Esophagus squamous epithelium (tissue), 5 donors: ENCODE data around the gene TMEM95. TPM values are rescaled to one million over a fixed set of nuclear protein-coding genes. Genes with fewer than 3 reads are reported as not detected.

Experiments
- DNase-seq: peaks from one replicate; lab custom pipeline; 2025; lab: John Stamatoyannopoulos, UW
- H3K27ac ChIP-seq, 4 donors: fragments of 200-600 bp; sonication (generic); one replicate each; pipeline ENCODE4 v1.5.1; 2016 to 2019; ENCODE audit warnings: mild to moderate bottlenecking in 1 of 4
- H3K27me3 ChIP-seq, 4 donors: fragments of 200-600 bp; sonication (generic); 1 replicate in 3 of 4; 2 replicates in 1 of 4; pipeline versions ENCODE4 v1.5.1 to v1.6.0; 2017 to 2021; ENCODE audit warnings: antibody characterized with exemption in 1 of 4
- H3K36me3 ChIP-seq, 3 donors: fragments of 200-600 bp; sonication (generic); one replicate each; pipeline ENCODE4 v1.5.1; 2016 to 2019
- H3K4me1 ChIP-seq, 3 donors: fragments of 200-600 bp; sonication (generic); one replicate each; pipeline ENCODE4 v1.5.1; 2017 to 2019
- H3K4me3 ChIP-seq, 4 donors: fragments of 200-600 bp; sonication (generic); 1 replicate in 3 of 4; 2 replicates in 1 of 4; pipeline ENCODE4 v1.5.1; 2016 to 2019; ENCODE audit warnings: mild to moderate bottlenecking in 2 of 4, moderate library complexity in 1 of 4
- H3K9me3 ChIP-seq, 3 donors: fragments of 200-600 bp; sonication (generic); one replicate each; pipeline ENCODE4 v1.5.1; 2016 to 2019
- POLR2A ChIP-seq, 4 donors: fragments of 450-650 bp; IDR thresholded peaks; one replicate each; pipeline ENCODE4 v1.6.1; 2017; ENCODE audit warnings: antibody characterized with exemption in 4 of 4, mild to moderate bottlenecking in 4 of 4, moderate library complexity in 3 of 4
- WGBS, 2 donors: methylation state at CpG; one replicate each; pipeline ENCODE4 v1.1.5; 2018; 5-methylcytosine and 5-hydroxymethylcytosine counted together
- intact Hi-C: fragments of 100-400 bp; cut with DNase I; formaldehyde crosslinking; loops from one replicate; pipeline ENCODE4 v1.15.0; 2022
- total RNA-seq, 4 donors: library from RNA; depleted of rRNA; stranded (reverse); fragments of >200 nt; gene quantifications; one replicate each; pipeline ENCODE4 v1.1.0, GENCODE V29; 2016
- TF ChIP-seq, protein P1 (sequence below), 6 experiments: fragments of 450-650 bp in 4 of 6; fragments of 200-600 bp in 2 of 6; sonication (generic) in 2 of 6; IDR thresholded peaks; one replicate each; pipeline ENCODE4 v1.5.1; 2016 to 2019; ENCODE audit warnings: antibody characterized with exemption in 6 of 6, mild to moderate bottlenecking in 4 of 6, moderate library complexity in 4 of 6
- donor health status: DM: yes; HTN: yes; CAD: no.

Gene TMEM95, protein sequence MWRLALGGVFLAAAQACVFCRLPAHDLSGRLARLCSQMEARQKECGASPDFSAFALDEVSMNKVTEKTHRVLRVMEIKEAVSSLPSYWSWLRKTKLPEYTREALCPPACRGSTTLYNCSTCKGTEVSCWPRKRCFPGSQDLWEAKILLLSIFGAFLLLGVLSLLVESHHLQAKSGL
- total RNA-seq, result not detected

- H3K36me3 ChIP-seq, result no peaks in the 10 kb centered on the region
- no CpG with 5 or more reads among the region's 10 CpGs for WGBS, 2 donors
- TF ChIP-seq, protein P1, sequence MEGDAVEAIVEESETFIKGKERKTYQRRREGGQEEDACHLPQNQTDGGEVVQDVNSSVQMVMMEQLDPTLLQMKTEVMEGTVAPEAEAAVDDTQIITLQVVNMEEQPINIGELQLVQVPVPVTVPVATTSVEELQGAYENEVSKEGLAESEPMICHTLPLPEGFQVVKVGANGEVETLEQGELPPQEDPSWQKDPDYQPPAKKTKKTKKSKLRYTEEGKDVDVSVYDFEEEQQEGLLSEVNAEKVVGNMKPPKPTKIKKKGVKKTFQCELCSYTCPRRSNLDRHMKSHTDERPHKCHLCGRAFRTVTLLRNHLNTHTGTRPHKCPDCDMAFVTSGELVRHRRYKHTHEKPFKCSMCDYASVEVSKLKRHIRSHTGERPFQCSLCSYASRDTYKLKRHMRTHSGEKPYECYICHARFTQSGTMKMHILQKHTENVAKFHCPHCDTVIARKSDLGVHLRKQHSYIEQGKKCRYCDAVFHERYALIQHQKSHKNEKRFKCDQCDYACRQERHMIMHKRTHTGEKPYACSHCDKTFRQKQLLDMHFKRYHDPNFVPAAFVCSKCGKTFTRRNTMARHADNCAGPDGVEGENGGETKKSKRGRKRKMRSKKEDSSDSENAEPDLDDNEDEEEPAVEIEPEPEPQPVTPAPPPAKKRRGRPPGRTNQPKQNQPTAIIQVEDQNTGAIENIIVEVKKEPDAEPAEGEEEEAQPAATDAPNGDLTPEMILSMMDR (IDR thresholded peaks at IDR 0.05), result no peak
- no peak for TF ChIP-seq POLR2A (IDR thresholded peaks at IDR 0.05)
- no peak for DNase-seq
- no peaks in the 10 kb centered on the region for H3K9me3 ChIP-seq
- peak within 1 kb of the TSS in 3 of 4 donors; percentile 34 to 88 (median 80) for H3K4me3 ChIP-seq
- intact Hi-C loops, result loop anchor here (5.0 kb wide), 1 partner anchor 82 kb away; the partner anchor contains the start of genes FGF11 and TMEM102
- peaks cover 43 to 64% (median 48%) of the 10 kb centered on the region in 3 donors for H3K4me1 ChIP-seq
- peak within 1 kb of the TSS; percentile 98 to 100 (median 98) for H3K27ac ChIP-seq
- H3K27me3 ChIP-seq, result no peaks in the 10 kb centered on the region
Measured at GRCh38 chr17:7355053-7355452, at the start of gene TMEM95. TSS of gene TMEM95 (plus strand) at chr17:7355156. CDS start at chr17:7355205, 49 bp downstream.

GRCh38 chr17:7306911-7307685 lies 47.9 kb upstream of the TMEM95 start, which contains the start of gene EIF5A:
TSS of gene EIF5A (plus strand) at chr17:7307628. CDS start at chr17:7309636, 2,008 bp downstream.
- 0 to 1% methylated on average over 41 to 46 of the region's 64 CpGs for WGBS, 2 donors
- Histone ChIP-seq H3K4me3 (peak within 1 kb of the TSS; percentile 85 to 99 (median 99)), H3K27ac (peak within 1 kb of the TSS; percentile 99 to 100 (median 100)), H3K9me3 (no peaks in the 10 kb centered on the region), H3K4me1 (peaks cover 15 to 40% (median 26%) of the 10 kb centered on the region in 3 donors), H3K36me3 (peaks cover 17 to 29% (median 24%) of the 10 kb centered on the region in 3 donors), H3K27me3 (no peaks in the 10 kb centered on the region)
- peak; percentile 99 for DNase-seq
- intact Hi-C loops, result no loop called here
- TF ChIP-seq, protein P1 (IDR thresholded peaks at IDR 0.05), result peak in 1 of 6 experiments; percentile 15
- peak in 3 of 4 donors; percentile 81 to 95 (median 94) for TF ChIP-seq POLR2A (IDR thresholded peaks at IDR 0.05)

DNA sequence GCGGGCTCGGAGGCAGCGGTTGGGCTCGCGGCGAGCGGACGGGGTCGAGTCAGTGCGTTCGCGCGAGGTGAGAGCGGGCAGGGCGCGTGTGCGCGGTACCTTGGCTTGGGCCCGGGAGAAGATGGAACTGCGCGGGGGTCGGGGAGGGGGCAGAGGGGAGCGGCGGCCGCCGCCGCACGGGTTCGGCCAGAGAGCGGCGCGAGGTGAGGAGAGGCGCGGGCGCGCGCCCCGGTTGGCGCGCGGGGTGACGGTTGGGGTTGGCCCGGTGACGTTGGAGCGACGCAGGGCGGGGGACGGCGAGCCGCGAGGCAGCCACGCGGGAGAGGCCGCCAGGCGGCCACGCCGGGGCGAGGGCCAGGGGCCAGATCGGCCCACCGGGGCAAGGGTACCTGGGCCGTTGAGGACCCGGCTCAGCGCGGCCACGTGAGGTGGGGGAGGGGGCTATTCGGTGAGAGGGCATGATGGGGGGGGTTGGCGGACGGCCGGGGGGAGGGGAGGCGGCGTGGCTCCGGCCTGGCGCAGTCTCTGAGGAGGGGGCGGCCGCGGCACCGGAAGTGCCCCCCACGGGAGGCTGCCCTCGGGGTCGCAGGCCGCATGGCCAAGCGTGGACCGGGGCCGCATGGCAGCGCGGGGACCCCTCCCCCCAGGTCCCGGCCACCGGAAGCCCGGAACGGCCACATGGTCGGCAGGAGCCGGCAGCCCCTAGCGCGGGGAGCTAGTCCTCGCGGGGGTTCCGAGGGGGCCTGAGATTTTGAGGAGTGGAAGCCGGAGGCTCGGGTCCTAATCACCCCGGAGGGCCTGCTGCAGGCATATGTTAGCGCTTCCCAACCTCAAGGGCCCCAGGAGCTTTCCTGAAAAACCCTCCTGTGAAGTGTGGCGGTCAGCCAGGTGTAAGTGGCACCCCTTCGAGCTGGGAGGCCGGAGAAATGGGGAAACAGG lies 47.0 kb upstream of the TMEM95 start:
- TF ChIP-seq, protein P1 (IDR thresholded peaks at IDR 0.05), result peak in 1 of 6 experiments; percentile 6
- TF ChIP-seq POLR2A (IDR thresholded peaks at IDR 0.05), result peak in 2 of 4 donors; percentile 7 to 97
- WGBS, 2 donors, result 3% methylated on average over 8 of the region's 104 CpGs; no CpG with 5 or more reads in 1 of the 2 donors
- Histone ChIP-seq H3K4me1 (peaks cover 15 to 48% (median 30%) of the 10 kb centered on the region in 3 donors), H3K36me3 (peaks cover 25 to 37% (median 32%) of the 10 kb centered on the region in 3 donors), H3K9me3 (no peaks in the 10 kb centered on the region), H3K27me3 (no peaks in the 10 kb centered on the region), H3K4me3 (peak overlapping the region; percentile 85 to 99 (median 99)), H3K27ac (peak overlapping the region; percentile 99 to 100 (median 100))
- intact Hi-C loops, result no loop called here
- DNase-seq, result no peak

DNA sequence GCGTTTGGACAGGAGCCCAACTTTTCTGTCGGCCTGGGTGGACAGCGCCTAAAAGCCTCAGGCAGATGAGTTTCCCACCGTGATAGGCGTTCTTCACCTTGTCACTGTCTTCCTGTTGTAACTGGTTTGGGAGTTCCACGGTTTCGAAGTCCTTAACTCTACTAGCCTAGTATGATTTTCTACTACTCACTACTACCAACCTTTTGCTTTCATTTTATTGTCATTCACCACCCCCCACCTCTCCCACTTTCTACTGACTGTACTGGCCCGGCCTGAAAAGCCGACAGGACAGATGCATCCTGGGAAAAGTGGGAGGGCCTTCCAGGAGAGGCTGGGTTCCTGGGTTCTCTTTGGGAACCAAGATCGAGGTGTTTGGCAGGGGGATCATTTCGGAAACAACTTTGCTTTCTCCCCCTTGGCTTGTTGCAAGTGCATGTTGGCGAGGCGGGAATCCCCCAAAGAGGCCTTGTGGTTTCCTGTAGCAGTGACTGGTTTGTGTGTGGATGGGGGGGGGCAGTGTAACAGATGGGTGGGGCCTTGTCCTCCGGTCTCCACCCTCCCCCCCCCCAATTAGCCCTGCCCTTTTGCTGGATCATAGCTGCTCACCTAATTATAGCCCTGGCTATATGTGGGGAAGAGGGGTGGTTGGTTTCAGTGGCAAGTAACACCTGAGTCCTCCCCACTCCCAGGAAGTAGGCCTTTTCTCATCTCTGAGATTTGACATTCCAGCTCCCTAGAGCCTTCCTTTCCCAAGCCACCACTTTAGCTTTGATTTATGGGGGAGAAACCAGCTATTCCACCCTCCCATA lies 46.1 kb upstream of the TMEM95 start:
- intact Hi-C loops, result no loop called here
- Histone ChIP-seq H3K36me3 (peaks cover 33 to 46% (median 41%) of the 10 kb centered on the region in 3 donors), H3K27ac (peak overlapping the region; percentile 99 to 100 (median 100)), H3K9me3 (no peaks in the 10 kb centered on the region), H3K4me1 (peaks cover 17 to 57% (median 37%) of the 10 kb centered on the region in 3 donors), H3K27me3 (no peaks in the 10 kb centered on the region), H3K4me3 (peak overlapping the region; percentile 85 to 99 (median 99))
- no peak for DNase-seq
- peak in 3 of 4 donors; percentile 61 to 74 (median 69) for TF ChIP-seq POLR2A (IDR thresholded peaks at IDR 0.05)
- TF ChIP-seq, protein P1 (IDR thresholded peaks at IDR 0.05), result no peak
- 0% methylated on average over 7 to 8 of the region's 14 CpGs for WGBS, 2 donors
